GM23248 (cell line): Measurements from ENCODE around the gene CSPG5. TPM values are rescaled to one million over a fixed set of nuclear protein-coding genes. Genes with fewer than 3 reads are reported as not detected.
A peak's percentile ranks its signal among the peaks of the same experiment; 100 is the strongest.

ENCODE experiments used
- DNase-seq: peaks from one replicate; pipeline ENCODE4 v3.0.0-alpha.2; 2015
- H2AFZ ChIP-seq: fragments of 200-600 bp; sonication (generic); 2 replicates; pipeline ENCODE4 v1.6.1; 2016; ENCODE audit warnings: antibody characterized with exemption
- H3F3A ChIP-seq: fragments of 200-600 bp; sonication (generic); 2 replicates; pipeline ENCODE4 v1.6.1; 2016; ENCODE audit warnings: mild to moderate bottlenecking, antibody characterized with exemption, mixed run types; ENCODE audit not compliant: insufficient read depth
- H3K27ac ChIP-seq: fragments of 200-600 bp; sonication (generic); 2 replicates; pipeline ENCODE4 v1.5.1; 2016; ENCODE audit warnings: mild to moderate bottlenecking
- H3K27me3 ChIP-seq: fragments of 200-600 bp; sonication (generic); replicated peaks from 2 replicates; pipeline ENCODE4 v1.6.1; 2016; ENCODE audit warnings: mild to moderate bottlenecking; ENCODE audit not compliant: insufficient read depth
- H3K36me3 ChIP-seq: fragments of 200-600 bp; sonication (generic); 2 replicates; pipeline ENCODE4 v1.6.1; 2016; ENCODE audit warnings: low read depth, mild to moderate bottlenecking
- H3K4me1 ChIP-seq: fragments of 200-600 bp; sonication (generic); 2 replicates; pipeline ENCODE4 v1.6.1; 2016; ENCODE audit warnings: mild to moderate bottlenecking; ENCODE audit not compliant: insufficient read depth
- H3K4me2 ChIP-seq: fragments of 200-600 bp; sonication (generic); one replicate; pipeline ENCODE4 v1.6.1; 2016; ENCODE audit warnings: mild to moderate bottlenecking; ENCODE audit not compliant: unreplicated experiment
- H3K4me3 ChIP-seq: fragments of 200-600 bp; sonication (generic); 2 replicates; pipeline ENCODE4 v1.5.1; 2016; ENCODE audit warnings: mild to moderate bottlenecking
- H3K79me2 ChIP-seq: fragments of 200-600 bp; sonication (generic); 2 replicates; pipeline ENCODE4 v1.6.1; 2016; ENCODE audit warnings: mild to moderate bottlenecking; ENCODE audit not compliant: insufficient read depth
- H3K9ac ChIP-seq: fragments of 200-600 bp; sonication (generic); 2 replicates; pipeline ENCODE4 v1.6.1; 2016; ENCODE audit warnings: mild to moderate bottlenecking
- H3K9me2 ChIP-seq: fragments of 200-600 bp; sonication (generic); 2 replicates; pipeline ENCODE4 v1.6.1; 2016; ENCODE audit warnings: mixed run types, mild to moderate bottlenecking, moderate library complexity; ENCODE audit not compliant: insufficient read depth
- H3K9me3 ChIP-seq: fragments of 200-600 bp; sonication (generic); one replicate; pipeline ENCODE4 v1.6.1; 2017; ENCODE audit warnings: low read depth
- H4K20me1 ChIP-seq: fragments of 200-600 bp; sonication (generic); 2 replicates; pipeline ENCODE4 v1.6.0; 2016; ENCODE audit not compliant: insufficient read depth
- EZH2 ChIP-seq: fragments of 200-600 bp; sonication (generic); IDR thresholded peaks from 2 replicates; pipeline ENCODE4 v1.6.1; 2018; ENCODE audit warnings: antibody characterized with exemption, mild to moderate bottlenecking; ENCODE audit not compliant: insufficient read depth, poor library complexity, severe bottlenecking
- EZH2phosphoT487 ChIP-seq: fragments of 200-600 bp; sonication (generic); IDR thresholded peaks from 2 replicates; pipeline ENCODE4 v1.6.1; 2018; ENCODE audit warnings: antibody characterized with exemption, moderate library complexity, mild to moderate bottlenecking, low read depth; ENCODE audit not compliant: insufficient read depth
- WGBS, 2 experiments: methylation state at CpG; one replicate each; pipeline ENCODE4 v1.1.6; 2015 to 2017; ENCODE audit warnings: low lambda C conversion rate in 2 of 2, low coverage in 1 of 2; ENCODE audit errors: missing lambda C conversion rate in 2 of 2; 5-methylcytosine and 5-hydroxymethylcytosine counted together
- in situ Hi-C: fragments of 300-500 bp; cut with MboI; formaldehyde crosslinking; loops from 2 replicates; pipeline ENCODE4 v1.15.0; 2020
- polyA plus RNA-seq: library from polyadenylated mRNA; unstranded; fragments of >200 nt; fragmentation: Nextera tagmentation; extraction: Ambion mirVana; gene quantifications from 2 replicates; pipeline ENCODE4 v1.2.1, GENCODE V29; 2016
- total RNA-seq: library from RNA; depleted of rRNA; stranded (reverse); fragments of >200 nt; shearing (Covaris generic); gene quantifications from 2 replicates; pipeline ENCODE4 v1.2.3, GENCODE V29; 2014

The CSPG5 gene
- total and polyA plus RNA-seq, 2 experiments from 2014 or later: 0.54 TPM; not detected in 1

- in situ Hi-C loops: no loop called here
- Histone ChIP-seq H3K9me3 (no peaks in the 10 kb centered on the region), H3K4me3 (no peak overlapping the region), H3F3A (no peaks in the 10 kb centered on the region), H3K27ac (no peak overlapping the region), H3K9ac (no peak overlapping the region), H3K9me2 (no peaks in the 10 kb centered on the region), H4K20me1 (no peaks in the 10 kb centered on the region), H3K36me3 (no peaks in the 10 kb centered on the region), H3K79me2 (no peaks in the 10 kb centered on the region), H3K27me3 (no peaks in the 10 kb centered on the region; the same call in 1 of the 2 replicates), H3K4me2 (no peak overlapping the region), H3K4me1 (no peaks in the 10 kb centered on the region), H2AFZ (no peak overlapping the region)
- DNase-seq: peak; percentile 53
- WGBS, 2 experiments: 30 to 32% methylated on average over 2 of the region's 2 CpGs
- TF ChIP-seq EZH2: no peak
- TF ChIP-seq EZH2phosphoT487: no peak
Observed at GRCh38 chr3:47533481-47533880, 45.2 kb downstream of the CSPG5 start.

- Histone ChIP-seq H3K4me3 (no peak overlapping the region), H3K9ac (no peak overlapping the region), H4K20me1 (no peaks in the 10 kb centered on the region), H3K79me2 (no peaks in the 10 kb centered on the region), H3K36me3 (no peaks in the 10 kb centered on the region), H3K9me2 (no peaks in the 10 kb centered on the region), H3K27me3 (no peaks in the 10 kb centered on the region; the same call in 1 of the 2 replicates), H2AFZ (no peak overlapping the region), H3K4me2 (no peak overlapping the region), H3K9me3 (no peaks in the 10 kb centered on the region), H3K4me1 (no peaks in the 10 kb centered on the region), H3F3A (0 out of 2 replicates have a peak, but pooled peaks cover 3% of the 10 kb centered on the region), H3K27ac (no peak overlapping the region)
- WGBS, 2 experiments: 75 to 77% methylated on average over 6 of the region's 6 CpGs
- in situ Hi-C loops: loop anchor here (10.0 kb wide), 1 partner anchor 267 kb away; no protein-coding TSS in a partner anchor
- DNase-seq: no peak
- TF ChIP-seq EZH2: no peak
- no peak for TF ChIP-seq EZH2phosphoT487
Observed at GRCh38 chr3:47527952-47528725, 50.5 kb downstream of the CSPG5 start.

- TF ChIP-seq EZH2 (no peak), EZH2phosphoT487 (no peak)
- in situ Hi-C loops: loop anchor here (10.0 kb wide), 1 partner anchor 269 kb away; no protein-coding TSS in a partner anchor
- H3K4me1 ChIP-seq: no peaks in the 10 kb centered on the region
Observed at GRCh38 chr3:47525617-47526016, 53.0 kb downstream of the CSPG5 start.

GRCh38 chr3:47523310-47524073, 55.2 kb downstream of the CSPG5 start:
- Histone ChIP-seq H3K27me3 (no peaks in the 10 kb centered on the region; the same call in 1 of the 2 replicates), H3K79me2 (no peaks in the 10 kb centered on the region), H3K36me3 (no peaks in the 10 kb centered on the region), H2AFZ (no peak overlapping the region), H3K4me2 (no peak overlapping the region), H3K9ac (no peak overlapping the region), H3K27ac (no peak overlapping the region), H4K20me1 (no peaks in the 10 kb centered on the region), H3K4me1 (no peaks in the 10 kb centered on the region), H3K9me2 (no peaks in the 10 kb centered on the region), H3K4me3 (no peak overlapping the region), H3K9me3 (no peaks in the 10 kb centered on the region), H3F3A (0 out of 2 replicates have a peak, but pooled peaks cover 3% of the 10 kb centered on the region)
- TF ChIP-seq EZH2: no peak
- no peak for TF ChIP-seq EZH2phosphoT487
- no peak for DNase-seq
- 52 to 67% methylated on average over 4 of the region's 4 CpGs for WGBS, 2 experiments
- in situ Hi-C loops: loop anchor here (10.0 kb wide), 1 partner anchor 271 kb away; no protein-coding TSS in a partner anchor

More at GRCh38 chr3:47525617-47526016, 53.0 kb downstream of the CSPG5 start:
- no peaks in the 10 kb centered on the region for H3K36me3 ChIP-seq
- no peaks in the 10 kb centered on the region; the same call in 1 of the 2 replicates for H3K27me3 ChIP-seq
- no peaks in the 10 kb centered on the region for H4K20me1 ChIP-seq
- no peak overlapping the region for H3K27ac ChIP-seq
- no peak overlapping the region for H3K4me2 ChIP-seq
- H3K9me3 ChIP-seq: no peaks in the 10 kb centered on the region
- H3K4me3 ChIP-seq: no peak overlapping the region
- no peaks in the 10 kb centered on the region for H3K9me2 ChIP-seq
- H2AFZ ChIP-seq: no peak overlapping the region
- 87 to 91% methylated on average over 4 of the region's 4 CpGs for WGBS, 2 experiments
- no peak for DNase-seq
- 0 out of 2 replicates have a peak, but pooled peaks cover 3% of the 10 kb centered on the region for H3F3A ChIP-seq
- no peaks in the 10 kb centered on the region for H3K79me2 ChIP-seq
- no peak overlapping the region for H3K9ac ChIP-seq
